GM10266 (cell line): ENCODE results near the gene TFEB.

Experiments used
- DNase-seq: peaks from one replicate; pipeline ENCODE4 v3.0.0; 2012; ENCODE audit errors: extremely low spot score
- TF ChIP-seq, protein P1 (sequence below): IDR thresholded peaks from 2 replicates; pipeline ENCODE4 v1.5.1; 2012; ENCODE audit warnings: mild to moderate bottlenecking, low read depth; ENCODE audit not compliant: control insufficient read depth, insufficient read depth; ENCODE audit errors: missing control alignments

The TFEB gene

DNA sequence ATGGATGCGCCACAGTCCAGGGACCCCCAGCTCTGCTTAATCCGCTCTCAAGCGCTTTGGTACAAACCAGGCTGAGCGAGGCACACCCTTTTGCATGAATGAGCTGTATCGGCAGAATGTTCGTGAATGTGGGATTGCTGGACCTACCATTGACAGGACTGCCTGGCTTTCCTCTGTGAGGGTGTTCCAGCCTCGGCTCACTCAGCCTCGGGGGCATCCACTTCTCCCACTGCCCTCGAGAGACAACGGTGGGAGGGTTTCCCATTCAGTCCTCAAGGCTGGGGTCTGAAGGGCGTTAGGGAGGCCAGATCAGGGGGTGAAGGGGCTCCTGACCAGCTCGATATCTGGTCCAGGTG, 79.8 kb downstream of the TFEB start:
- TF ChIP-seq, protein P1, sequence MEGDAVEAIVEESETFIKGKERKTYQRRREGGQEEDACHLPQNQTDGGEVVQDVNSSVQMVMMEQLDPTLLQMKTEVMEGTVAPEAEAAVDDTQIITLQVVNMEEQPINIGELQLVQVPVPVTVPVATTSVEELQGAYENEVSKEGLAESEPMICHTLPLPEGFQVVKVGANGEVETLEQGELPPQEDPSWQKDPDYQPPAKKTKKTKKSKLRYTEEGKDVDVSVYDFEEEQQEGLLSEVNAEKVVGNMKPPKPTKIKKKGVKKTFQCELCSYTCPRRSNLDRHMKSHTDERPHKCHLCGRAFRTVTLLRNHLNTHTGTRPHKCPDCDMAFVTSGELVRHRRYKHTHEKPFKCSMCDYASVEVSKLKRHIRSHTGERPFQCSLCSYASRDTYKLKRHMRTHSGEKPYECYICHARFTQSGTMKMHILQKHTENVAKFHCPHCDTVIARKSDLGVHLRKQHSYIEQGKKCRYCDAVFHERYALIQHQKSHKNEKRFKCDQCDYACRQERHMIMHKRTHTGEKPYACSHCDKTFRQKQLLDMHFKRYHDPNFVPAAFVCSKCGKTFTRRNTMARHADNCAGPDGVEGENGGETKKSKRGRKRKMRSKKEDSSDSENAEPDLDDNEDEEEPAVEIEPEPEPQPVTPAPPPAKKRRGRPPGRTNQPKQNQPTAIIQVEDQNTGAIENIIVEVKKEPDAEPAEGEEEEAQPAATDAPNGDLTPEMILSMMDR: no peak
- DNase-seq: no peak

DNA sequence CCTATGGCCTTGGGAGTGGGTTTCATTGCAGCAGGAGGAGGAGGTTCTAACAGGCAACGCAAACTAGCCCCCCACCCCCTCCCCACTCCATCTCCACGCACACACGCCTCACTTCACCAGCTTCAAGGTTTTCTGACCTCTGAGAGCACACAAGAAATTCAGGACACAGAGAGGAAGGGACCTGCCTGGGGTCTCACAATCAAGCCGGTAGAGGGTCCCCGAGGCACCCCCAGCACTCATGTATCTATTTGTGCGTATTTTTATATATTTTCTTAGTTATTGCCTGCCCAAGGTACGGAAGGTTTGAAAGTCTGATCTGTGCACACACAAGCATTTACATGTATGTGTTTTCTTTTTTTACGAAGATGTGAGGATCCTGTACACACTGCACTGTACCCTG, 80.2 kb downstream of the TFEB start:
- TF ChIP-seq, protein P1: no peak
- DNase-seq: no peak

DNA sequence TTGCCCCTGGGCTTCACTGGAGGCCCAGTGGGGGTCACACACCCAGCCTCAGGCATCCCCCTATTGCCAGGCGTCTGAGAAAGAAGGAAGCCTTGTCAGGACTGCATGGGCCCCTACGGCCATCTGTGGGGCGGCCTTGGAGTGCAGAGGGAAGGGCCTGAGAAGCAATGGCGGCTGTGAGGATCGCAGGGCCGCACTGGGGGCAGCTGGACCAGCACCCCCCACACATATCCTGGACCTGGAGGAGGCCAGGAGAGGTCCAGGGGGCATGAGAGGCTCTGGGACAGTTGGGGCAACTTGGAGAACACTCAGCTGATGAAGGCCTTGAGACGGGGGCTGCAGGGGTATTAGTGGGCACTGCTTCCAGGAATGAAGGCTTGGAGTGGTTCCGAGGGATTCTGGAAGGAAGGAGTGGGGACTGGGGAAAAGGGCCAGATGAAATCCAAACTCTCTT, 80.7 kb downstream of the TFEB start:
- no peak for DNase-seq
- TF ChIP-seq, protein P1: no peak

DNA sequence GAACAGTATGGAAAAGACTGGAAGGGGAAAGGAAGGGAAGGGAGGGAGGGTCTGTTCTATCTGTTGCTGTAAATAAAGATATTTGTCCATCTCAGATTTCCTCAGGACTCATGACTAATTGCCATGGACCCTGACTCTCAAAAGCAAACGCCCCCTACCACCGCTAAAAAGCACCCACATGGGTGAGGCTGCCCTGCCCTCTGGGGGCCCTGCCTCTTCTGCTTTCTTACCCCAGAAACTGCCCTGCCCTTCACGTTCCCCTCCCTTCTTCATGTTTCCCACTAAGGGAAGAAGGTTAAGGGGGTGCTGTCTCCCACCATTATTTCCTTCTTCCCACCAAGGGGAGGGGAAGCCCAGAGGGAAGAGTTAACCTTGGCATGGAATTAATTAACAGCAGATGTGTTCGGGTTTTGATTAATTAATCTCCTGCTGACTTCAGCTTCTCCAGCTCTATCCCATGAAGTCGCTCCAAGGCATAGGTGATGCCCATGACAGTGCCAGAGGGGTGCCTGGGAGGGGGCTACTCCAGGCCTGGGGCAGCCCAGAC, 81.2 kb downstream of the TFEB start:
- no peak for DNase-seq
- TF ChIP-seq, protein P1: no peak

DNA sequence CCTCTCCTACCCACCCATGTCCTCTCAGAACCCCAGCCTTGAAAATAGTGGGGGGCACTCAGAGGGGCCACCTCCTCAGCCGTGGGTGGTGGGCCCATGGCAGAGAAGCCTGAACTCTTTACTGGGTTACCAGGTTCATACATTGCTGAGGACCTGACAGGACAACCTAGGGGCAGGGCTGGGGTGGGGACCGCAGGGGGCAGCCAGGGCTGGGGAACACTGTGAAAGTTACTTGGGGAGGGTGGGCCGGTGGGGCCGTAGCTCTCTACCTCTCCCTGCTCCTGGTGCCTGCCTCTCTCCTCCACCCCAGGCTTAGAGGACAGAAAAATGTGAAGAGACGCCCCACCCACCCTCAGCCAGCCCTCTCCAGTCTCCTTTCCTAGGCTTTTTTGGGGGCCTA, 81.7 kb downstream of the TFEB start:
- no peak for DNase-seq
- TF ChIP-seq, protein P1: no peak

DNA sequence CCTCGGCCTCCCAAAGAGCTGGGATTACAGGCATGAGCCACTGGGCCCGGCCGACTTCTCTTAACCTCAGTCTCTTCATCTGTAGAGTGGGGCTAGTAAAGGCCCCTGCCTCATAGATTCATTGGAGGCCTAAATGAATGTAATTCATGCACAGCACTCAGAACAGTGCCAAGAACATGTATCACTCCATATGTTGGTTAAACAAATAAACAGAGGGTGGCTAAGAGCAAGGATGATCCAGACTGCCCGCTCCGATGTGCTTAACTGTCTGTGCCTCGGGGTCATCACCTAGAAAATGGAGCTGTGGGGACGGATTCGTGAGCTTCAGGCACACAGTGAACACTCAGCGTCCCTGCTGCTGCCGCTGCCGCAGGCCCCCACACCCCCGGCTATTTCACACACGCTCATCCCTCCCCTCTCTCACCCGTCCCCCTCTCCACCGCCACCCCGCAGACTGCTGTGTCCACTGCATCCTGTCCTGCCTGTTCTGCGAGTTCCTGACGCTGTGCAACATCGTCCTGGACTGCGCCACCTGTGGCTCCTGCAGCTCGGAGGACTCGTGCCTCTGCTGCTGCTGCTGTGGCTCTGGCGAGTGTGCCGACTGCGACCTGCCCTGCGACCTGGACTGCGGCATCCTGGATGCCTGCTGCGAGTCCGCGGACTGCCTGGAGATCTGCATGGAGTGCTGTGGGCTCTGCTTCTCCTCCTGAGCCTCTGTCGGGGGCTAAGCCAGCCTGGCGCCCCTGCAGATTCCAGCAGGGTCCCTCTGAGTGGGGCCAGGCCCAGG, 82.3 kb downstream of the TFEB start:
- TF ChIP-seq, protein P1: no peak
- DNase-seq: no peak

DNA sequence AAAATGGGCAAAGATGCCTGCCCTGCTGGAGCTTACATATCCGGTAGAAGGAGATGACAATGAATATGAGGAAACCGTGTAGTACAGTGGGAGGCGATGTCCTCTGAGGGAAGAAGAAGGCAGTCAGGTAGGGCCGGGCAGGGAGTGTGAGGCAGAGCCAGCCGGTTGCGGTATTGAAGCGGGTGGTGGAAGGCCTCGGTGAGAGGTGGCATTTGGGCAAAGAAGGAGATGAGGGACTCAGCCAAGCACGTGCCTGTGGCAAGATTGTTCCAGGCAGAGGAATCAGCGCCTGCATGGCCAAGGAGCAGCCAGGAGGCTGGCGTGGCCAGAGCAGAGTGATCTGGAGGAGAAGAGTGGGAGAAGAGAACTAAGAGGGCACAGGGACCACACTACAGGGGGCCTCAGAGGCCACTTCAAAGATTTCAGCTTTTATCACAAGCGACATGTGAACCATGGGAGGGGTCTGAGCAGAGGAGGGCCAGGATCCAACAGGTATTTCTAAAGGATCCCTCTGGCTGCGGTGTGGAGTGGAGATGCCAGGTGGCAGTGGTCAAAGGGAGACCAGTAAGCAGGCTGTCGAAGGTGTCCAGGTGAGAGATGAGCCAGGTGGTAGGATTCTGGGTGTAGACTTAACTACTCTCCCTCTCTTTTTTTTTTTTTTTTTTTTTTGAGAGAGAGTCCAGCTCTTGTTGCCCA, 83.3 kb downstream of the TFEB start:
- no peak for DNase-seq
- TF ChIP-seq, protein P1: no peak
